Liver (tissue), 3 donors: Measurements from ENCODE around the gene LGR4.

Source experiments
- CTCF ChIP-seq: fragments of 150-350 bp; IDR thresholded peaks from 2 replicates; pipeline ENCODE4 v1.5.1; 2017; ENCODE audit warnings: improper control_type of control experiment, low read depth, low read length; ENCODE audit not compliant: missing input control
- EGR1 ChIP-seq, 2 donors: IDR thresholded peaks; 2 replicates each; pipeline ENCODE4 v1.6.1; 2016 to 2018; ENCODE audit warnings: antibody characterized with exemption in 2 of 2, low read depth in 2 of 2
- TAF1 ChIP-seq: conservative IDR thresholded peaks from 2 replicates; pipeline ENCODE4 v1.6.1; 2016; ENCODE audit warnings: antibody characterized with exemption, mild to moderate bottlenecking
- donor health status: healthy.
- donor health status: healthy.

GRCh38 chr11:27353593-27354358 lies 118.8 kb downstream of the LGR4 start:
- no peak for TF ChIP-seq TAF1
- TF ChIP-seq CTCF = no peak
- TF ChIP-seq EGR1 (IDR thresholded peaks at IDR 0.05; ENCODE audit: low read depth in 2 of 2) = no peak
